GM06990 (cell line): ENCODE measurements around the gene RRP9.
"Not testable (repeated sequence)": the region's sequence is repeated elsewhere in the genome, so short reads cannot be mapped to it uniquely, and the experiment has no call there.

Experiments
- DNase-seq: peaks from one replicate; pipeline ENCODE4 v3.0.0-alpha.2; 2011; ENCODE audit not compliant: insufficient read length; ENCODE audit errors: extremely low read depth
- H3K27me3 ChIP-seq: replicated peaks from 2 replicates; pipeline ENCODE4 v1.6.0; 2011; ENCODE audit warnings: low read length; ENCODE audit not compliant: control insufficient read depth, insufficient read depth
- H3K36me3 ChIP-seq: 2 replicates; pipeline ENCODE4 v1.5.1; 2011; ENCODE audit warnings: low read length; ENCODE audit not compliant: control insufficient read depth, insufficient read depth
- H3K4me3 ChIP-seq: replicated peaks from 2 replicates; pipeline ENCODE4 v1.5.1; 2011; ENCODE audit warnings: low read depth, mild to moderate bottlenecking, control low read depth, low read length
- TF ChIP-seq, protein P1 (sequence below): IDR thresholded peaks from 2 replicates; pipeline ENCODE4 v1.5.1; 2011; ENCODE audit warnings: low read length, control low read depth, mild to moderate bottlenecking, inconsistent platforms; ENCODE audit not compliant: insufficient read depth, poor library complexity, severe bottlenecking

Gene RRP9

DNA sequence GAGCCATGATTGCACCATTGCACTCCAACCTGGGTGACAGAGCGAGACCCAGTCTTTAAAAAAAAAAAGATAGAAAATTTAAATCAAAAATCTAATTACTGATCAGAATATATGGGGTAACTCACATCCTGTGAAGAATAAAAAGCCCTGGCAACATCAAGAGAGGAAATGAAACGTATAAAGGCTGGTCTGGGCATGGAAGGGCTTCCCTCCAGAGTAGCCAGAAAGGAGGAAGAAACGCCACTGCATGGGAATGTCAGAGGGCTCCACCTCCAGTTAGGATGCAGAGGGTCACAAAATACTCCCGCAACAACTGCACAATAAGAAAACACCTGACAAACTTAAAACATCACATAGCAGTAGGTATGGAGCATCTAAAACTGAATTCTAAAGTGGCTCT lies 33.7 kb downstream of the RRP9 start:
- Histone ChIP-seq H3K4me3 (no peak overlapping the region), H3K27me3 (no peaks in the 10 kb centered on the region; the same call in 1 of the 2 replicates), H3K36me3 (no peaks in the 10 kb centered on the region)
- TF ChIP-seq, protein P1, sequence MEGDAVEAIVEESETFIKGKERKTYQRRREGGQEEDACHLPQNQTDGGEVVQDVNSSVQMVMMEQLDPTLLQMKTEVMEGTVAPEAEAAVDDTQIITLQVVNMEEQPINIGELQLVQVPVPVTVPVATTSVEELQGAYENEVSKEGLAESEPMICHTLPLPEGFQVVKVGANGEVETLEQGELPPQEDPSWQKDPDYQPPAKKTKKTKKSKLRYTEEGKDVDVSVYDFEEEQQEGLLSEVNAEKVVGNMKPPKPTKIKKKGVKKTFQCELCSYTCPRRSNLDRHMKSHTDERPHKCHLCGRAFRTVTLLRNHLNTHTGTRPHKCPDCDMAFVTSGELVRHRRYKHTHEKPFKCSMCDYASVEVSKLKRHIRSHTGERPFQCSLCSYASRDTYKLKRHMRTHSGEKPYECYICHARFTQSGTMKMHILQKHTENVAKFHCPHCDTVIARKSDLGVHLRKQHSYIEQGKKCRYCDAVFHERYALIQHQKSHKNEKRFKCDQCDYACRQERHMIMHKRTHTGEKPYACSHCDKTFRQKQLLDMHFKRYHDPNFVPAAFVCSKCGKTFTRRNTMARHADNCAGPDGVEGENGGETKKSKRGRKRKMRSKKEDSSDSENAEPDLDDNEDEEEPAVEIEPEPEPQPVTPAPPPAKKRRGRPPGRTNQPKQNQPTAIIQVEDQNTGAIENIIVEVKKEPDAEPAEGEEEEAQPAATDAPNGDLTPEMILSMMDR, result no peak
- DNase-seq, result no peak

DNA sequence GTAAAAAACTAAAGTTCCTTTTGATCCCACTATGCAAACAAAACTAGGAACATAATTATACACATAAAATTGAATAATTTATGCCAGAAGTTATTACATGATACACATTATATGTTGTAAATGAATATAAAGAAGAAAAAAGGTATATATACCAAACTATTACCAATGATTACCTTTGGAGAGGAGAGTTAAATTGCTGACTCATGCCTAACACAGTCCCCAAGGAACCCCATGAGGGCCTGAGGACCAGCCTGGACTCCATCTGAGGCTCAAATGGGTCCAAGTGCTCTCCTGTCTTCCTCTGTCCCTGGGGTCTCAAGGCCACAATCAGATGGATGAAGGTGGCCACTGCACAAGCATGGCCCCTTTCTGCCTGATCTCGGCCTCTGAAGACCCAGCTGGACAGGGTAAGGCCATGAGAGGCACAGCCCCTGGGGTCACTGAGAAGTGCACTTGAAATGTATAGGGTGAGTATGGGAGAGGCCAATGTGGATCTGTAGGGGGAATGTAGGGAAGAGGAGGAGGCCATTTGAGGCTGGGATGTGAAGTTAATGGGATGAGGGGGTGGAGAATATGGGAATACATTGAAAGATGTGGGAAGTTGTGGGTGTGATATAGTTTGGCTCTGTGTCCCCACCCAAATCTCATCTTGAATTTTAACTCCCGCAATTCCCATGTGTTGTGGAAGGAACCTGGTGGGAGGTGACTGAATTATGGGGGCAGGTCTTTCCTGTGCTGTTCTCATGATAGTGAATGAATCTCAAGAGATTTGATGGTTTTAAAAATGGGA lies 37.5 kb downstream of the RRP9 start:
- no peaks in the 10 kb centered on the region for H3K36me3 ChIP-seq
- no peak for DNase-seq
- H3K27me3 ChIP-seq, result no peaks in the 10 kb centered on the region; the same call in 1 of the 2 replicates
- TF ChIP-seq, protein P1, result no peak
- no peak overlapping the region for H3K4me3 ChIP-seq

DNA sequence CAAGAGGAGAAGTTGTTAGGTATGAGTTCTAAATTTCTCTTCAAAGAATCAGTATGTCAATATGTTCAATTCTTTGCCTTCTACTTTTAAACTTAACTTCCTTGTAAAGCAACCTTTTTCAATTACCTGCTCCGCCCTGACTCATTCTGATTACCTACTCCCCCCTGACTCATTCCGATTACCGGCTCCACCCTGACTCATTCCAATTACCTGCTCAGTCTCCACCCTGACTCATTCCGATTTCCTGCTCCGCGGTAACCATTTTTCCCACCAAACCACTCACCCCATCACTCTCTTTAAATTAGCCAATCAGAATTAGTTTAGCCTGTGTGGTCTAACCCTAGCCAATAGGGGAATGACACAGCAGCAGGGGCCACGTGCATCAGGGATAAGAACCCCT lies 39.3 kb downstream of the RRP9 start:
- H3K36me3 ChIP-seq, H3K4me3 ChIP-seq, DNase-seq, H3K27me3 ChIP-seq: not testable (repeated sequence)

DNA sequence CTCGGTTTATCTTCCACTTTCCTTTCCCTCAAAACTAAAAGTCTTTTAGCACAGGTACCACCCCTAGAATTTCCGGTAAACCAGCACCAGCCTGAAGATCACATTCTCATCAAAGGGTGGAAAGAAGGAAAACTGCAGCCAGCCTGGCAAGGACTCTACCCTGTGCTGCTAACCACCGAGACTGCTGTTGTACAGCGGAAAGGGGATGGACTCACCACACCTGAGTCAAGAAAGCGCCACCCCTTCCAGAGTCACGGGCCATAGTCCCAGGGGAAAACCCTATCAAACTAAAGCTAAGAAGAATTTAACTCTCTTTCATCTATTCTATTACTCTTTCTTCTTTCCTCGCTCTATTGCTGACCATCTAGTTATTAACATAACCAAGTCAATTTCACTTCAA lies 41.7 kb downstream of the RRP9 start:
- not testable (repeated sequence) for H3K27me3 ChIP-seq, H3K4me3 ChIP-seq, DNase-seq, H3K36me3 ChIP-seq

DNA sequence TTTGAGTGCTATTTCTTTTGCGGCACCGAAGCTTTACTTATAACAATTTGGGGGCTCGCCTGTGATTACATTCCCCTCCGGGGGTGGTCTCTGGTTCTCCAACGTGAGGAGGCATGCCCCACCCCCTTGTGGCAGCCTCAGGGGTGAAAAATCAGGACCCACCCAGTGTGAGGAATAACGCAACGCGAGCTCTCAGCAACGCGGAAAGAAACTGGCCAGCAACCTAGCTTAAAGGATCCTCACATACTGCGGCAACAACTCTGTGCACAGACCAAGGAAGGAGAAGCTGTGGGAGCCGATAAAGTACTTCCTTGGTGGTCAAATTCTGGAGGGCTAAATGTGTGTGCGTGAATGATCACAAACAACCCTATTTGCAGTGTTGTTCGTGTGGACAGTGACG lies 44.3 kb downstream of the RRP9 start:
- Histone ChIP-seq H3K4me3 (no peak overlapping the region), H3K27me3 (0 out of 2 replicates have a peak, but pooled peaks cover 1% of the 10 kb centered on the region), H3K36me3 (no peaks in the 10 kb centered on the region)
- TF ChIP-seq, protein P1, result no peak
- DNase-seq, result no peak

DNA sequence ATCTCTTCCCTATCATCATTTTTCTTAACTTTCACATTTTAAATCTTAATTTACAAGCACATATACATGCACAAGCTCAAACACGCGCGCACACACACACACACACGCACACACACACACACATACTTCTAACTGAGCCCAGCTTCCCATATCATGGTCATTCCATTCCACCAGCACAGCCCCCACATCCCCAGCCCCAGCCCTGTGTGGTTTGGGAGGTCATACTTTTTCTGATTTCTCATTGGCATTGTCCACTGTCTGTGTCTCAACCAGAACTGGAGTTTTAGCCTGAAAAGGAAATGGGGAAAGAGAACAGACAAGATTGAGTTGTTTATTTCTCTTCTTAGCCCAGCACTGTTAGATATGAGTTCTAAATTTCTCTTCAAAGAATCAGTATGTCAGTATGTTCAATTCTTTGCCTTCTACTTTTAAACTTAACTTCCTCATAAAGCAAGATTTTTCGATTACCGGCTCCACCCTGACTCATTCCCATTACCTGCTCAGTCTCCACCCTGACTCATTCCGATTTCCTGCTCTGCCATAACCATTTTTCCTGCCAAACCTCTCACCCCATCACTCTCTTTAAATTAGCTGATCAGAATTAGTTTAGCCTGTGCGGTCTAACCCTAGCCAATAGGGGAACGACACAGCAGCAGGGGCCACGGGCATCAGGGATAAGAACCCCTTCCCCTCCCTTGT lies 44.9 kb downstream of the RRP9 start:
- no peak for DNase-seq
- Histone ChIP-seq H3K4me3 (no peak overlapping the region), H3K27me3 (0 out of 2 replicates have a peak, but pooled peaks cover 1% of the 10 kb centered on the region), H3K36me3 (no peaks in the 10 kb centered on the region)
- TF ChIP-seq, protein P1, result no peak
